Measurements from ENCODE around the gene TFRC. TPM values are rescaled to one million over a fixed set of nuclear protein-coding genes. Genes with fewer than 3 reads are reported as not detected.
A peak's percentile ranks its signal among the peaks of the same experiment; 100 is the strongest.
"Not testable (repeated sequence)": the region's sequence is repeated elsewhere in the genome, so short reads cannot be mapped to it uniquely, and the experiment has no call there.

TFRC gene
- total RNA-seq, 1 experiment from 2014 or later = 604 TPM

DNA sequence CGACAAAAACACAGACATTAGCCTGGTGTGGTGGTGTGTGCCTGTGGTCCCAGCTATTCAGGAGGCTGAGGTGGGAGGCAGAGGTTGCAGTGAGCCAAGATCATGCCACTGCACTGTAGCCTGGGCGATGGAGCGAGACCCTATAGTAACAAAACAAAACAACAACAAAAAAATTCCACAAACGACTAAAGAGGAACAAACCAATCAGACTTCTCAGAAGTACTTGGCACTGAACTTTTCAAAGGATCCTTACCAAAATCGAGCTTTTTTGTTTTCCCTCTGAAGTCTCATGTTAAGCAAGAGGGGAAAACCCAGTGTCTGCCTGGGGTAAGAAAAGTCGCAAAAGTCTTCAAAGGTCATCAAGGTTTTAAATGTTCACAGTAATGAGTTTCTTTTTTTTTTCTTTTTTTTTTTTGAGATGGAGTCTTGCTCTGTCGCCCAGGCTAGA lies 30.1 kb upstream of the TFRC start:
- TF ChIP-seq, protein P1, sequence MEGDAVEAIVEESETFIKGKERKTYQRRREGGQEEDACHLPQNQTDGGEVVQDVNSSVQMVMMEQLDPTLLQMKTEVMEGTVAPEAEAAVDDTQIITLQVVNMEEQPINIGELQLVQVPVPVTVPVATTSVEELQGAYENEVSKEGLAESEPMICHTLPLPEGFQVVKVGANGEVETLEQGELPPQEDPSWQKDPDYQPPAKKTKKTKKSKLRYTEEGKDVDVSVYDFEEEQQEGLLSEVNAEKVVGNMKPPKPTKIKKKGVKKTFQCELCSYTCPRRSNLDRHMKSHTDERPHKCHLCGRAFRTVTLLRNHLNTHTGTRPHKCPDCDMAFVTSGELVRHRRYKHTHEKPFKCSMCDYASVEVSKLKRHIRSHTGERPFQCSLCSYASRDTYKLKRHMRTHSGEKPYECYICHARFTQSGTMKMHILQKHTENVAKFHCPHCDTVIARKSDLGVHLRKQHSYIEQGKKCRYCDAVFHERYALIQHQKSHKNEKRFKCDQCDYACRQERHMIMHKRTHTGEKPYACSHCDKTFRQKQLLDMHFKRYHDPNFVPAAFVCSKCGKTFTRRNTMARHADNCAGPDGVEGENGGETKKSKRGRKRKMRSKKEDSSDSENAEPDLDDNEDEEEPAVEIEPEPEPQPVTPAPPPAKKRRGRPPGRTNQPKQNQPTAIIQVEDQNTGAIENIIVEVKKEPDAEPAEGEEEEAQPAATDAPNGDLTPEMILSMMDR (IDR thresholded peaks at IDR 0.05) = no peak
- TF ChIP-seq REST (IDR thresholded peaks at IDR 0.05; ENCODE audit: insufficient read depth in 1 of 2, low read depth in 2 of 2, low read length in 1 of 2) (no peak), SIN3A (IDR thresholded peaks at IDR 0.05; ENCODE audit: borderline replicate concordance, insufficient read depth, low read depth, low read length) (no peak), TCF7L2 (IDR thresholded peaks at IDR 0.05; ENCODE audit: low read depth, low read length) (no peak), POLR2AphosphoS5 (IDR thresholded peaks at IDR 0.05; ENCODE audit: low read depth, low read length) (no peak)
- H3K27me3 ChIP-seq (ENCODE audit: control insufficient read depth, insufficient read depth, low read length) = no peaks in the 10 kb centered on the region
- in situ Hi-C loops (cut with HindIII; ENCODE audit: low pct_unique_long_range_greater_than_20kb, low sequenced_read_pairs) = no loop called here
- no peaks in the 10 kb centered on the region for H3K36me3 ChIP-seq (ENCODE audit: control insufficient read depth, insufficient read depth, low read length)
- no peak overlapping the region for H3K4me3 ChIP-seq (ENCODE audit: low read depth in 2 of 2, low read length in 2 of 2)
- H3K27ac ChIP-seq (ENCODE audit: low read length) = no peak overlapping the region
- intact Hi-C loops (cut with micrococcal nuclease; ENCODE audit: unreplicated experiment) = no loop called here
- ATAC-seq (no peak), DNase-seq (ENCODE audit: low read depth, low spot score) (no peak)
- no peaks in the 10 kb centered on the region for H3K9me3 ChIP-seq (ENCODE audit: control insufficient read depth, insufficient read depth, low read depth, low read length)
- BruUV-seq (replicated peaks) = no TSS peak
- CTCF ChIA-PET = no interaction called here
- H3K4me1 ChIP-seq (ENCODE audit: control insufficient read depth, insufficient read depth, low read length) = no peaks in the 10 kb centered on the region
- POLR2A ChIA-PET = interaction anchor here (0.6 kb wide), 1 partner anchor 177 kb away, joined by 4 read pairs; no protein-coding TSS in a partner anchor

GRCh38 chr3:196108075-196108743 lies 26.3 kb upstream of the TFRC start:
- no peak overlapping the region for H3K27ac ChIP-seq (ENCODE audit: low read length)
- ATAC-seq (peak; percentile 29; the same call in 1 of the 2 replicates), DNase-seq (ENCODE audit: low read depth, low spot score) (no peak)
- POLR2A ChIA-PET = no interaction called here
- no peaks in the 10 kb centered on the region for H3K36me3 ChIP-seq (ENCODE audit: control insufficient read depth, insufficient read depth, low read length)
- no peaks in the 10 kb centered on the region for H3K9me3 ChIP-seq (ENCODE audit: control insufficient read depth, insufficient read depth, low read depth, low read length)
- H3K4me3 ChIP-seq (ENCODE audit: low read depth in 2 of 2, low read length in 2 of 2) = no peak overlapping the region
- in situ Hi-C loops (cut with HindIII; ENCODE audit: low pct_unique_long_range_greater_than_20kb, low sequenced_read_pairs) (no loop called here), intact Hi-C loops (cut with micrococcal nuclease; ENCODE audit: unreplicated experiment) (no loop called here)
- no peaks in the 10 kb centered on the region for H3K27me3 ChIP-seq (ENCODE audit: control insufficient read depth, insufficient read depth, low read length)
- no TSS peak for BruUV-seq (replicated peaks)
- no peak for TF ChIP-seq SIN3A (IDR thresholded peaks at IDR 0.05; ENCODE audit: borderline replicate concordance, insufficient read depth, low read depth, low read length)
- CTCF ChIA-PET = no interaction called here
- no peaks in the 10 kb centered on the region for H3K4me1 ChIP-seq (ENCODE audit: control insufficient read depth, insufficient read depth, low read length)

GRCh38 chr3:196104707-196105106 lies 22.8 kb upstream of the TFRC start:
- H3K27ac ChIP-seq (ENCODE audit: low read length); H3K36me3 ChIP-seq (ENCODE audit: control insufficient read depth, insufficient read depth, low read length); H3K9me3 ChIP-seq (ENCODE audit: control insufficient read depth, insufficient read depth, low read depth, low read length); H3K4me3 ChIP-seq (ENCODE audit: low read depth in 2 of 2, low read length in 2 of 2); ATAC-seq; POLR2A ChIA-PET; H3K4me1 ChIP-seq (ENCODE audit: control insufficient read depth, insufficient read depth, low read length); DNase-seq (ENCODE audit: low read depth, low spot score); in situ Hi-C loops (cut with HindIII; ENCODE audit: low pct_unique_long_range_greater_than_20kb, low sequenced_read_pairs); BruUV-seq (replicated peaks); intact Hi-C loops (cut with micrococcal nuclease; ENCODE audit: unreplicated experiment); H3K27me3 ChIP-seq (ENCODE audit: control insufficient read depth, insufficient read depth, low read length); CTCF ChIA-PET: not testable (repeated sequence)

GRCh38 chr3:196098365-196098980 lies 16.6 kb upstream of the TFRC start:
- H3K9me3 ChIP-seq (ENCODE audit: control insufficient read depth, insufficient read depth, low read depth, low read length); H3K4me3 ChIP-seq (ENCODE audit: low read depth in 2 of 2, low read length in 2 of 2); H3K27me3 ChIP-seq (ENCODE audit: control insufficient read depth, insufficient read depth, low read length); H3K36me3 ChIP-seq (ENCODE audit: control insufficient read depth, insufficient read depth, low read length); ATAC-seq; POLR2A ChIA-PET; H3K4me1 ChIP-seq (ENCODE audit: control insufficient read depth, insufficient read depth, low read length); DNase-seq (ENCODE audit: low read depth, low spot score); CTCF ChIA-PET; H3K27ac ChIP-seq (ENCODE audit: low read length); BruUV-seq (replicated peaks); intact Hi-C loops (cut with micrococcal nuclease; ENCODE audit: unreplicated experiment): not testable (repeated sequence)
- in situ Hi-C loops (cut with HindIII; ENCODE audit: low pct_unique_long_range_greater_than_20kb, low sequenced_read_pairs) = loop anchor here (25.0 kb wide), 1 partner anchor 89 kb away; no protein-coding TSS in a partner anchor

Data from Panc1 (cell line).